ENCODE measurements around the gene GOLGA2.

Gene GOLGA2

DNA sequence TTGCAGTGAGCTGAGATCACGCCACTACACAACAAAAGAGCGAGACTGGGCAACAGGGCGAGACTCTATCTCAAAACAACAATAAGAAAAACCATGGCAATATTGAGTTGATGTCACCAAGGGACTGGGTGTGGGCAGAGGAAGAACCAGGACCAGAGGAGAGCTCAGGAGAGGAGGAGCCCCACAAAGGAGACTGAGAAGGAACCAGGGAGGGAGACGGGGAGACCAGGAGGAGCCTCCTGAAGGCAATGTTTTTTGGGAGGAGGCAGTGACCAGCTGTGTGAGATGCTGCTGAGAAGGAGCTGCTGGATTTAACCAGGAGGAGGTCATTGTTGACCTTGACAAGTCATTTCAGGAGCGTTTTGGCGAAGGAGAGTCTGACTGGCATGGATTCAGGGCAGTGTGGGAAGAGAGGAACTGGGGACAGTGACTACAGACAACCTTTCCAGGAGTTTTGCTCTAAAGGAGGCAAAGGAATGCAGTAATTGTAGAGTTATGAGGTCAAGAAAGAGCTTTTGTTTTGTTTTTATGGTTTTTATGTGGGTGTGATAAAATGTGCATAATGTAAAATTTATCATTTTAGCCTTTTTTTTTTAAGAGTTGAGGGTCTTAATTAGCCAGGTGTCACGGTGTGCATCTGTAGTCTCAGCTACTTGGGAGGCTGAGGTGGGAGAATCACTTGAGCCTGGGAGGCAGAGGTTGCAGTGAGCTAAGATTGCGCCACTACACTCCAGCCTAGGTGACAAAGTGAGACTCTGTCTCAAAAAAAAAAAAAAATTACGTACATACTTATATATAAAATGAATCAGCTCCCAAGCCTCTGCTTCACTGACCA, 28.5 kb upstream of the GOLGA2 start:
- TF ChIP-seq, protein P1, sequence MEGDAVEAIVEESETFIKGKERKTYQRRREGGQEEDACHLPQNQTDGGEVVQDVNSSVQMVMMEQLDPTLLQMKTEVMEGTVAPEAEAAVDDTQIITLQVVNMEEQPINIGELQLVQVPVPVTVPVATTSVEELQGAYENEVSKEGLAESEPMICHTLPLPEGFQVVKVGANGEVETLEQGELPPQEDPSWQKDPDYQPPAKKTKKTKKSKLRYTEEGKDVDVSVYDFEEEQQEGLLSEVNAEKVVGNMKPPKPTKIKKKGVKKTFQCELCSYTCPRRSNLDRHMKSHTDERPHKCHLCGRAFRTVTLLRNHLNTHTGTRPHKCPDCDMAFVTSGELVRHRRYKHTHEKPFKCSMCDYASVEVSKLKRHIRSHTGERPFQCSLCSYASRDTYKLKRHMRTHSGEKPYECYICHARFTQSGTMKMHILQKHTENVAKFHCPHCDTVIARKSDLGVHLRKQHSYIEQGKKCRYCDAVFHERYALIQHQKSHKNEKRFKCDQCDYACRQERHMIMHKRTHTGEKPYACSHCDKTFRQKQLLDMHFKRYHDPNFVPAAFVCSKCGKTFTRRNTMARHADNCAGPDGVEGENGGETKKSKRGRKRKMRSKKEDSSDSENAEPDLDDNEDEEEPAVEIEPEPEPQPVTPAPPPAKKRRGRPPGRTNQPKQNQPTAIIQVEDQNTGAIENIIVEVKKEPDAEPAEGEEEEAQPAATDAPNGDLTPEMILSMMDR (IDR thresholded peaks at IDR 0.05; ENCODE audit: poor library complexity, severe bottlenecking) = no peak
- Histone ChIP-seq H3K4me1 (ENCODE audit: insufficient read depth, poor library complexity, severe bottlenecking) (peaks cover 19% of the 10 kb centered on the region), H3K9me3 (ENCODE audit: severe bottlenecking) (no peaks in the 10 kb centered on the region), H3K27me3 (ENCODE audit: insufficient read depth, poor library complexity, severe bottlenecking) (no peaks in the 10 kb centered on the region), H3K27ac (ENCODE audit: poor library complexity, severe bottlenecking) (no peak overlapping the region), H3K36me3 (ENCODE audit: low read depth) (peaks cover 11% of the 10 kb centered on the region), H3K4me3 (ENCODE audit: severe bottlenecking) (no peak overlapping the region)
- ATAC-seq (ENCODE audit: low read depth) (no peak), DNase-seq (ENCODE audit: low spot score) (no peak)

DNA sequence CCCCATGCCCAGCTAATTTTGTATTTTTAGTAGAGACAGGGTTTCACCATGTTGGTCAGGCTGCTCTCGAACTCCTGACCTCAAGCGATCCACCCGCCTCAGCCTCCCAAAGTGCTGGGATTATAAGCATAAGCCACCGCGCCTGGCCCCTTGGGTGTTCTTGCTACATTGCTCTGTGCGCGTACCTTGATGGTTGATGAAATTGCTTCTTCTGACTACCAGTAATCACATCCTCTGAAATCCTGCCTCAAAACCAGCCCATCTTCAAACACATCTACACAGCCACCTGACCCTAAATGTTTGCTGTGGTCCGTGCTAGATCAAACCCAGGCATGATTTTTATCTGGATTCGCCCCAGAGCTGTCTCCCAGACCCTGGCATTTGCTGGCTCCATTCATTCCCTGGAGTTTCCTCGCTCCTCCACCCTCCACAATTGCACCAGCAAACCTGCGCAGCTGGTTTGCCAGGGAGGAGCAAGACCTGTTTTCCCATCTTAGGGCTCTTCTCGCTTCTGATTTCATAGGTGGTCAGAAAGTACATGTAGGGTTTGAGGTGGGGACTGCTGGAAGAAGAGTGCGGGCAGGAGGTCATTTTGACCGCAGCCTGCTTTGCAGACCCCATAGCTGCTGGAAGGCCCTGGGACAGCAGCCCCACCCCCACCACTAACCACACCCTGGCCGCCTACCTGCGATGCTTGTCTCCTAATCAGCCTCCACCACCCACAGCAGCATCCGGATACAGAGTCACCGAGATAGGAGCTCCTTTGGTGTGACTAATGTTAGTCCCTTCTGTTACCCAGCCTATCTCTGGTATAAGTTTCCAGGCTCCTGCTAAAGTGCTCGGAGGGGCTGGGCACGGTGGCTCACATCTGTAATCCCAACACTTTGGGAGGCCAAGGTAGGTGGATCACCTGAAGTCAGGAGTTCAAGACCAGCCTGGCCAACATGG, 23.0 kb upstream of the GOLGA2 start:
- DNase-seq (ENCODE audit: low spot score) (no peak), ATAC-seq (ENCODE audit: low read depth) (no peak)
- no peak overlapping the region for H3K4me3 ChIP-seq (ENCODE audit: severe bottlenecking)
- peaks cover 7% of the 10 kb centered on the region for H3K4me1 ChIP-seq (ENCODE audit: insufficient read depth, poor library complexity, severe bottlenecking)
- no peaks in the 10 kb centered on the region for H3K27me3 ChIP-seq (ENCODE audit: insufficient read depth, poor library complexity, severe bottlenecking)
- no peaks in the 10 kb centered on the region for H3K9me3 ChIP-seq (ENCODE audit: severe bottlenecking)
- TF ChIP-seq, protein P1 (IDR thresholded peaks at IDR 0.05; ENCODE audit: poor library complexity, severe bottlenecking) = no peak
- no peak overlapping the region for H3K27ac ChIP-seq (ENCODE audit: poor library complexity, severe bottlenecking)
- H3K36me3 ChIP-seq (ENCODE audit: low read depth) = no peaks in the 10 kb centered on the region

DNA sequence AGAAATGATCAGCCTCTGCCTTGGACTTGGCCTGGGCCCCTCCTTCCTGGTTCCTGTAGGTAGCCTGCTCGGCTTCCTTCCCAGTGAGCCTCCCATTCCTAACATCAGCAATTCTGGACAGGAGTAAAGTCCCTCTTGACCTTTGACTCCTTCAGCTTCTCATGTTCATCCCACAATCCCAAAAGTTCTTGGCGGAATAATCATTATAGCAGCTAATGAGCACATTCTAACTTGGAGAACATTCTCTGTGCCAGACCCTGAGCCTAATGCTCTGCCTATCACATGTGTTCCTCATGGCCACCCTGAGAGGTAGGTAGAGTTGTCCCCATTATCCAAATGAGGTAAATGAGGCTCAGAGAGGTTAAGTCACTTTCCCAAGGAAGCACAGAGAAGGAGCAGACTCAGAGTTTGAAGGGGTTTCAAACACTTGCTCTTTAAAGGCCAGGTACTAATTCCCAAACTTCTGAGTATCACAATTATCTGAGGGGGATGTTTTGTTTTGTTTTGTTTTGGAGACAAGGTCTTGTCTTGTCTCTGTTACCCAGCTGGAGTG, 21.5 kb upstream of the GOLGA2 start:
- no peak for DNase-seq (ENCODE audit: low spot score)
- Histone ChIP-seq H3K36me3 (ENCODE audit: low read depth) (no peaks in the 10 kb centered on the region), H3K9me3 (ENCODE audit: severe bottlenecking) (no peaks in the 10 kb centered on the region), H3K4me1 (ENCODE audit: insufficient read depth, poor library complexity, severe bottlenecking) (peaks cover 7% of the 10 kb centered on the region), H3K4me3 (ENCODE audit: severe bottlenecking) (no peak overlapping the region), H3K27ac (ENCODE audit: poor library complexity, severe bottlenecking) (no peak overlapping the region), H3K27me3 (ENCODE audit: insufficient read depth, poor library complexity, severe bottlenecking) (no peaks in the 10 kb centered on the region)
- TF ChIP-seq, protein P1 (IDR thresholded peaks at IDR 0.05; ENCODE audit: poor library complexity, severe bottlenecking) = no peak
- no peak for ATAC-seq (ENCODE audit: low read depth)

DNA sequence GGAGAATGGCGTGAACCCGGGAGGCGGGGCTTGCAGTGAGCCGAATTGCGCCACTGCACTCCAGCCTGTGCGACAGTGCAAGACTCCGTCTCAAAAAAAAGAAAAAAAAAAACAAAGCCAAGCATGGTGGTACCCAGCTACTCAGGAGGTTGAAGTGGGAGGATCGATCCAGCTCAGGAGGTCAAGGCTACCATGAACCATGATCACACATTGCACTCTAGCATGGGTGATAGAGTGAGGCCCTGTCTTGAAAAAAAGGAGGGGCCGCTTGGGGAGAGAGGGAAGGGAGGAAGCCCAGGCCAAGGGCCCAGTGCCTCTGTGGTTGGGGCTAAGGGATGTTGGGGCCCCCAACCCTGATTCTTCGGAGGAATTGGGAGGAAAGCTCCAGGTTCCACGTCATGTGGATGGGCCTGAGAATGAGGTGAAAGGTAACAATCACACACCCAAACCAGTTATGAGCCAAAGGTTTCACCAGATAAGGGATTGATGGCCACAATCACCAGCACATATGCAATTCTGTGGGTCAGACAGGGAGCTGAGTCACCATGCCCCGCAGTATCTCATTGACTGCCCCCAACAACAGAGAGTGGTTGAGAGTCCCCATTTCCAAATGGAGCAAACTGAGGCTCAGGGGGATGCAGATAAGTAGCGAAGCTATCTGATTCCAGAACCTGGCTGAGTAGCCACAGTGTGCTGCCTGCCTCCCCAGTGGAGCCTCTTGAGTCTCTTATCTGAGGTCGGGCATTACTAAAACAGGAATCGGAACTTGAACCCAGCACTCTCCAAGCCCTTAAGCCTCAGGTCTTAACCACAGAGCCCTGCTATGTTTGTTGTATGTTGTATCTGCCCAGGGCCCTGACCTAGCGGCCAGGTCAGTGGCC, 20.8 kb upstream of the GOLGA2 start:
- no peaks in the 10 kb centered on the region for H3K9me3 ChIP-seq (ENCODE audit: severe bottlenecking)
- H3K4me3 ChIP-seq (ENCODE audit: severe bottlenecking) = no peak overlapping the region
- H3K27me3 ChIP-seq (ENCODE audit: insufficient read depth, poor library complexity, severe bottlenecking) = no peaks in the 10 kb centered on the region
- peak overlapping the region; percentile 30 for H3K27ac ChIP-seq (ENCODE audit: poor library complexity, severe bottlenecking)
- ATAC-seq (ENCODE audit: low read depth) = no peak
- H3K36me3 ChIP-seq (ENCODE audit: low read depth) = no peaks in the 10 kb centered on the region
- no peak for DNase-seq (ENCODE audit: low spot score)
- peaks cover 7% of the 10 kb centered on the region for H3K4me1 ChIP-seq (ENCODE audit: insufficient read depth, poor library complexity, severe bottlenecking)
- TF ChIP-seq, protein P1 (IDR thresholded peaks at IDR 0.05; ENCODE audit: poor library complexity, severe bottlenecking) = no peak
